ENCODE data around the gene FBXL2. TPM values are rescaled to one million over a fixed set of nuclear protein-coding genes. Genes with fewer than 3 reads are reported as not detected.

FBXL2 gene
- polyA plus RNA-seq, 2 of the 4 experiments (the other 2 are of a cell fraction), result 6.9 to 15.7 TPM

GRCh38 chr3:33229066-33229465, 48.2 kb upstream of the FBXL2 start (continued):
- TF ChIP-seq, protein P1, sequence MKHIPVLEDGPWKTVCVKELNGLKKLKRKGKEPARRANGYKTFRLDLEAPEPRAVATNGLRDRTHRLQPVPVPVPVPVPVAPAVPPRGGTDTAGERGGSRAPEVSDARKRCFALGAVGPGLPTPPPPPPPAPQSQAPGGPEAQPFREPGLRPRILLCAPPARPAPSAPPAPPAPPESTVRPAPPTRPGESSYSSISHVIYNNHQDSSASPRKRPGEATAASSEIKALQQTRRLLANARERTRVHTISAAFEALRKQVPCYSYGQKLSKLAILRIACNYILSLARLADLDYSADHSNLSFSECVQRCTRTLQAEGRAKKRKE (CRISPR knock-in tag; IDR thresholded peaks at IDR 0.05; ENCODE audit: low read depth), result no peak

- Histone ChIP-seq H3K4me2 (no peak overlapping the region), H3K4me1 (peaks cover 6% of the 10 kb centered on the region; the same call in 1 of the 3 replicates), H3K27ac (no peak overlapping the region), H3K9me3 (no peaks in the 10 kb centered on the region), H3K4me3 (no peak overlapping the region)
- DNase-seq (ENCODE audit: low read depth in 1 of 2, low spot score in 1 of 2) (no peak), FAIRE-seq (no peak), ATAC-seq (no peak)
- POLR2A ChIA-PET, result no interaction called here
- TF ChIP-seq CBX2 (IDR thresholded peaks at IDR 0.05; ENCODE audit: borderline replicate concordance, low read depth), result no peak
- TF ChIP-seq, protein P2, sequence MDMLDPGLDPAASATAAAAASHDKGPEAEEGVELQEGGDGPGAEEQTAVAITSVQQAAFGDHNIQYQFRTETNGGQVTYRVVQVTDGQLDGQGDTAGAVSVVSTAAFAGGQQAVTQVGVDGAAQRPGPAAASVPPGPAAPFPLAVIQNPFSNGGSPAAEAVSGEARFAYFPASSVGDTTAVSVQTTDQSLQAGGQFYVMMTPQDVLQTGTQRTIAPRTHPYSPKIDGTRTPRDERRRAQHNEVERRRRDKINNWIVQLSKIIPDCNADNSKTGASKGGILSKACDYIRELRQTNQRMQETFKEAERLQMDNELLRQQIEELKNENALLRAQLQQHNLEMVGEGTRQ (IDR thresholded peaks at IDR 0.05), result peak; percentile 74
- CTCF ChIA-PET, result interaction anchor here (1.0 to 1.1 kb wide), 2 partner anchors 99 to 143 kb away, joined by 3 to 4 read pairs; no protein-coding TSS in a partner anchor
- 38% methylated on average over 5 of the region's 5 CpGs for WGBS (ENCODE audit: missing lambda C conversion rate)
Observed at GRCh38 chr3:33229947-33230346, 47.3 kb upstream of the FBXL2 start.

DNA sequence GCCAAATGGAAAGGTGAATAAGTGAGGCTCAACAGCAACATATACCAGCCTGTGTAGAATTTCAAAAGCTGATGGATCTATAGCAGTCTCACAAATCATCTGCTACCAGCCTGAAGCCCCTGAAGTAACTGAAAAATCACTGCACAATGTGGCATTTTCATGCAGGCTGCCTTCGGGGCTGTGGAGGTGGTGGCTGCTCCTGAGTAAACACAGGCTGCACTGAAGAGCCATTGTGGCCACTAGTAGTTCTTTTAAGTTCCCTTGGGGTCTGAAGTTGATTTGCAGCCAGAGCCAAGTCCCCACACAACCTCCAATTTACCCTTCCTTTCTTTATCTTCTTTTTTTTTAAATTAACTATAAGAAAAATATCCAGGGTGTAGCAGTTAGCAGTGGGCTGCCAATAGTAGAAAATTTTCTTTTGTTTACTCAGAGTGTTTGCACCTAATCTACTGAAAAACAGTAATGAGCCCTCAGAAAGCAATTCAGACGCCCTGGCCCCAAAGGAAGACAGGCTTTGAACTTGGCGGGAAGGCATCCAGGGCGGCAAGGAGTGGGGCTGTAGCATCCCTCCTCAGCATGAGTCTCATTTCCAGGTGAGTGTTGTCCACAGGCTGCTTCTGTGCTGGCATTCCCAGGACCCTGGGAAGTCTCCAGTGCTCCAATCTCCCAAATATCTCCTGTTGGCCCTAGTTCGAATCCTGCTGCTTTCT, 45.3 kb upstream of the FBXL2 start:
- ChIA-PET POLR2A (no interaction called here), CTCF (no interaction called here)
- 55% methylated on average over 5 of the region's 5 CpGs for WGBS (ENCODE audit: missing lambda C conversion rate)
- TF ChIP-seq NR3C1 (IDR thresholded peaks at IDR 0.05), result no peak
- no peak for TF ChIP-seq ESRRA (IDR thresholded peaks at IDR 0.05; ENCODE audit: borderline replicate concordance, low read length)
- no peak for TF ChIP-seq KDM5A (IDR thresholded peaks at IDR 0.05)
- no peak for TF ChIP-seq RNF2 (IDR thresholded peaks at IDR 0.05; ENCODE audit: borderline replicate concordance, low read depth)
- no peak for TF ChIP-seq EP300 (IDR thresholded peaks at IDR 0.05)
- TF ChIP-seq RAD21 (conservative IDR thresholded peaks at IDR 0.05 in 1 of 2, IDR thresholded peaks at IDR 0.05 in 1 of 2), result no peak
- TF ChIP-seq POLR2AphosphoS2 (conservative IDR thresholded peaks at IDR 0.05; ENCODE audit: low read length), result no peak
- TF ChIP-seq ZNF302 (CRISPR knock-in tag; IDR thresholded peaks at IDR 0.05), result no peak
- TF ChIP-seq BHLHE40 (IDR thresholded peaks at IDR 0.05; ENCODE audit: low read depth, low read length), result no peak
- TF ChIP-seq CHD4 (IDR thresholded peaks at IDR 0.05; ENCODE audit: borderline replicate concordance), result no peak
- no peak for TF ChIP-seq E2F6 (IDR thresholded peaks at IDR 0.05; ENCODE audit: borderline replicate concordance, low read depth)
- TF ChIP-seq HDAC2 (IDR thresholded peaks at IDR 0.05), result no peak
- TF ChIP-seq FOSL2 (IDR thresholded peaks at IDR 0.05), result no peak
- no peak for TF ChIP-seq FOSL2 (CRISPR knock-in tag; IDR thresholded peaks at IDR 0.05)
- TF ChIP-seq JUN (IDR thresholded peaks at IDR 0.05), result no peak
- TF ChIP-seq KDM1A (IDR thresholded peaks at IDR 0.05; ENCODE audit: low read depth), result no peak
- TF ChIP-seq FOSB (CRISPR knock-in tag; IDR thresholded peaks at IDR 0.05), result no peak
- TF ChIP-seq ZC3H11A (IDR thresholded peaks at IDR 0.05), result no peak
- TF ChIP-seq HOXB5 (CRISPR knock-in tag; IDR thresholded peaks at IDR 0.05), result no peak
- TF ChIP-seq, protein P2 (IDR thresholded peaks at IDR 0.05), result no peak
- no peak for TF ChIP-seq HEYL (CRISPR knock-in tag; IDR thresholded peaks at IDR 0.05)
- ATAC-seq (peak in 1 of 2 experiments; percentile 51; a peak in 3 of 6 replicates), FAIRE-seq (no peak), DNase-seq (ENCODE audit: low read depth in 1 of 2, low spot score in 1 of 2) (no peak)
- H3K27ac ChIP-seq, result no peak overlapping the region
- H3K4me3 ChIP-seq, result no peak overlapping the region
- peaks cover 6% of the 10 kb centered on the region; the same call in 1 of the 3 replicates for H3K4me1 ChIP-seq
- no peaks in the 10 kb centered on the region for H3K9me3 ChIP-seq
- 0 out of 3 replicates have a peak overlapping the region, but pooled peaks have one; percentile 7 for H3K4me2 ChIP-seq
